ENCODE data around the gene CNOT11.

DNA sequence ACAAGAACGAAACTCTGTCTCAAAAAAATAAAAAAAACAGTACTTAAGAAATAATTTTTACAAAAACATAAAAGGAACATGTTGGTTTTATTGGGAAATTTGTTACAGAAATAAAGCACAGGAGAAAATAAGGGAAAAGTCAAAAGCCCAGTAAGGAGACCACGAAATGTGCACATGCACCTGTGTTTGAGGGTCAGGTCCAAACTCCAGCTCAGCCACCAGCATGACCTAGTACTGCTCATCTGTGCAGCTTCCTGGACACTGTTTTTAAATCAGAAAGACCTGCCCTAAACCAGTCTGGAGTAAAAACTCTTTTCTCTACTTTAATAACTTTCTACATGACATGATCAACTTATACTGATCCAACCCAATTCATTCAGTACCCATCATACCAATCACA, 34.6 kb downstream of the CNOT11 start:
- TF ChIP-seq, protein P1, sequence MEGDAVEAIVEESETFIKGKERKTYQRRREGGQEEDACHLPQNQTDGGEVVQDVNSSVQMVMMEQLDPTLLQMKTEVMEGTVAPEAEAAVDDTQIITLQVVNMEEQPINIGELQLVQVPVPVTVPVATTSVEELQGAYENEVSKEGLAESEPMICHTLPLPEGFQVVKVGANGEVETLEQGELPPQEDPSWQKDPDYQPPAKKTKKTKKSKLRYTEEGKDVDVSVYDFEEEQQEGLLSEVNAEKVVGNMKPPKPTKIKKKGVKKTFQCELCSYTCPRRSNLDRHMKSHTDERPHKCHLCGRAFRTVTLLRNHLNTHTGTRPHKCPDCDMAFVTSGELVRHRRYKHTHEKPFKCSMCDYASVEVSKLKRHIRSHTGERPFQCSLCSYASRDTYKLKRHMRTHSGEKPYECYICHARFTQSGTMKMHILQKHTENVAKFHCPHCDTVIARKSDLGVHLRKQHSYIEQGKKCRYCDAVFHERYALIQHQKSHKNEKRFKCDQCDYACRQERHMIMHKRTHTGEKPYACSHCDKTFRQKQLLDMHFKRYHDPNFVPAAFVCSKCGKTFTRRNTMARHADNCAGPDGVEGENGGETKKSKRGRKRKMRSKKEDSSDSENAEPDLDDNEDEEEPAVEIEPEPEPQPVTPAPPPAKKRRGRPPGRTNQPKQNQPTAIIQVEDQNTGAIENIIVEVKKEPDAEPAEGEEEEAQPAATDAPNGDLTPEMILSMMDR (conservative IDR thresholded peaks at IDR 0.05 in 1 of 2, IDR thresholded peaks at IDR 0.05 in 1 of 2; ENCODE audit: low read depth in 1 of 2, low read length in 2 of 2), result no peak
- no peak for TF ChIP-seq EZH2 (IDR thresholded peaks at IDR 0.05; ENCODE audit: low read length, missing control alignments)
